ENCODE measurements around the gene SND1. TPM values are rescaled to one million over a fixed set of nuclear protein-coding genes. Genes with fewer than 3 reads are reported as not detected.
A peak's percentile ranks its signal among the peaks of the same experiment; 100 is the strongest.

SND1 gene
- total RNA-seq, 3 donors from 2014 or later: 83.5 to 131 (median 120) TPM

- Histone ChIP-seq H3K4me3 (no peak overlapping the region), H3K27me3 (no peaks in the 10 kb centered on the region), H3K9me3 (no peaks in the 10 kb centered on the region), H3K36me3 (no peaks in the 10 kb centered on the region), H3K27ac (no peak overlapping the region), H3K4me1 (no peaks in the 10 kb centered on the region)
- intact Hi-C loops (cut with DNase I; ENCODE audit: low total_unique reads): no loop called here
- no peak for DNase-seq (ENCODE audit: low spot score in 2 of 2)
- TF ChIP-seq POLR2A (IDR thresholded peaks at IDR 0.05) (no peak), POLR2AphosphoS5 (IDR thresholded peaks at IDR 0.05) (no peak), CTCF (IDR thresholded peaks at IDR 0.05) (no peak)
Measured at GRCh38 chr7:127997226-127997922, 345.4 kb downstream of the SND1 start.

GRCh38 chr7:127998671-127999070 lies 346.7 kb downstream of the SND1 start:
- no peak for DNase-seq (ENCODE audit: low spot score in 2 of 2)
- Histone ChIP-seq H3K4me3 (no peak overlapping the region), H3K27me3 (no peaks in the 10 kb centered on the region), H3K36me3 (no peaks in the 10 kb centered on the region), H3K9me3 (no peaks in the 10 kb centered on the region), H3K4me1 (no peaks in the 10 kb centered on the region), H3K27ac (no peak overlapping the region)
- TF ChIP-seq CTCF (IDR thresholded peaks at IDR 0.05): no peak
- TF ChIP-seq POLR2A (IDR thresholded peaks at IDR 0.05): no peak
- TF ChIP-seq POLR2AphosphoS5 (IDR thresholded peaks at IDR 0.05): no peak
- intact Hi-C loops (cut with DNase I; ENCODE audit: low total_unique reads): no loop called here

- DNase-seq (ENCODE audit: low spot score in 2 of 2): no peak
- Histone ChIP-seq H3K4me3 (no peak overlapping the region), H3K4me1 (no peaks in the 10 kb centered on the region), H3K27me3 (no peaks in the 10 kb centered on the region), H3K27ac (no peak overlapping the region), H3K36me3 (no peaks in the 10 kb centered on the region), H3K9me3 (no peaks in the 10 kb centered on the region)
- intact Hi-C loops (cut with DNase I; ENCODE audit: low total_unique reads): loop anchor here (2.0 kb wide), 1 partner anchor 39 kb away; no protein-coding TSS in a partner anchor
- TF ChIP-seq POLR2AphosphoS5 (IDR thresholded peaks at IDR 0.05) (no peak), POLR2A (IDR thresholded peaks at IDR 0.05) (no peak), CTCF (IDR thresholded peaks at IDR 0.05) (no peak)
Measured at GRCh38 chr7:128000048-128000447, 348.1 kb downstream of the SND1 start.

- Histone ChIP-seq H3K36me3 (no peaks in the 10 kb centered on the region), H3K27me3 (no peaks in the 10 kb centered on the region), H3K9me3 (no peaks in the 10 kb centered on the region), H3K4me1 (no peaks in the 10 kb centered on the region), H3K27ac (no peak overlapping the region), H3K4me3 (peak overlapping the region in 1 of 3 donors; percentile 26)
- intact Hi-C loops (cut with DNase I; ENCODE audit: low total_unique reads): loop anchor here (2.0 kb wide), 1 partner anchor 38 kb away; no protein-coding TSS in a partner anchor
- TF ChIP-seq POLR2A (IDR thresholded peaks at IDR 0.05) (no peak), POLR2AphosphoS5 (IDR thresholded peaks at IDR 0.05) (no peak)
- DNase-seq (ENCODE audit: low spot score in 2 of 2): no peak
Measured at GRCh38 chr7:128000854-128001265, 348.9 kb downstream of the SND1 start.

GRCh38 chr7:128003167-128003566 lies 351.2 kb downstream of the SND1 start:
- no peak overlapping the region for H3K27ac ChIP-seq

More at GRCh38 chr7:128003167-128003566, 351.2 kb downstream of the SND1 start:
- peaks cover 0 to 6% of the 10 kb centered on the region in 2 donors for H3K4me1 ChIP-seq
- no peaks in the 10 kb centered on the region for H3K36me3 ChIP-seq
- H3K27me3 ChIP-seq: no peaks in the 10 kb centered on the region
- no peaks in the 10 kb centered on the region for H3K9me3 ChIP-seq
- intact Hi-C loops (cut with DNase I; ENCODE audit: low total_unique reads): no loop called here
- DNase-seq (ENCODE audit: low spot score in 2 of 2): no peak
- no peak for TF ChIP-seq POLR2AphosphoS5 (IDR thresholded peaks at IDR 0.05)
- no peak for TF ChIP-seq CTCF (IDR thresholded peaks at IDR 0.05)
- TF ChIP-seq POLR2A (IDR thresholded peaks at IDR 0.05): no peak
- no peak overlapping the region for H3K4me3 ChIP-seq

All from breast epithelium (tissue), 4 donors.